Body of pancreas (tissue), 4 donors: ENCODE data around the gene LAIR1. TPM values are rescaled to one million over a fixed set of nuclear protein-coding genes. Genes with fewer than 3 reads are reported as not detected.

Experiments used
- ATAC-seq: fragments of 150-250 bp; one replicate; pipeline ENCODE4 v1.9.1; 2016
- DNase-seq, 4 donors: peaks; one replicate each; pipeline ENCODE4 v3.0.0-alpha.2; 2019
- H3K27ac ChIP-seq, 4 donors: fragments of 200-600 bp; sonication (generic); 1 replicate in 3 of 4; 2 replicates in 1 of 4; pipeline versions ENCODE4 v1.5.1 to v1.6.1; 2016 to 2019; ENCODE audit warnings: mild to moderate bottlenecking in 1 of 4, mixed read lengths in 1 of 4, moderate library complexity in 1 of 4
- H3K27me3 ChIP-seq, 2 donors: fragments of 200-600 bp; sonication (generic); one replicate each; pipeline ENCODE4 v1.6.0; 2016; ENCODE audit warnings: mild to moderate bottlenecking in 1 of 2
- H3K36me3 ChIP-seq, 2 donors: fragments of 200-600 bp; sonication (generic); replicated peaks in 1 of 2; 2 replicates each; pipeline ENCODE4 v1.5.1; 2016; ENCODE audit warnings: low read depth in 2 of 2; ENCODE audit not compliant: insufficient read depth in 1 of 2
- H3K4me1 ChIP-seq: fragments of 200-600 bp; sonication (generic); one replicate; pipeline ENCODE4 v1.6.0; 2016
- H3K4me3 ChIP-seq, 2 donors: fragments of 200-600 bp; sonication (generic); 1 replicate in 1 of 2; 2 replicates in 1 of 2; pipeline ENCODE4 v1.5.1; 2016 to 2019
- H3K9me3 ChIP-seq, 3 donors: fragments of 200-600 bp; sonication (generic); 1 replicate in 2 of 3; 2 replicates in 1 of 3; pipeline ENCODE4 v1.5.1; 2016
- POLR2A ChIP-seq, 3 donors: fragments of 450-650 bp; IDR thresholded peaks; one replicate each; pipeline ENCODE4 v1.6.1; 2016; ENCODE audit warnings: antibody characterized with exemption in 3 of 3, mild to moderate bottlenecking in 2 of 3
- WGBS, 2 donors: methylation state at CpG; one replicate each; pipeline ENCODE4 v1.1.5; 2017; 5-methylcytosine and 5-hydroxymethylcytosine counted together
- intact Hi-C: fragments of 100-400 bp; cut with DNase I; formaldehyde crosslinking; loops from one replicate; pipeline ENCODE4 v1.15.1; 2023
- total RNA-seq, 2 donors: library from RNA; depleted of rRNA; stranded (reverse); fragments of >200 nt; gene quantifications; one replicate each; pipeline ENCODE4 v1.1.0, GENCODE V29; 2016
- TF ChIP-seq, protein P1 (sequence below), 7 experiments: fragments of 450-650 bp in 4 of 7; fragments of 200-600 bp in 3 of 7; sonication (generic) in 3 of 7; IDR thresholded peaks; one replicate each; pipeline ENCODE4 v1.5.1; 2016 to 2019; ENCODE audit warnings: antibody characterized with exemption in 7 of 7

The LAIR1 gene
- total RNA-seq, 2 donors from 2014 or later = 2.9 to 35.6 TPM

DNA sequence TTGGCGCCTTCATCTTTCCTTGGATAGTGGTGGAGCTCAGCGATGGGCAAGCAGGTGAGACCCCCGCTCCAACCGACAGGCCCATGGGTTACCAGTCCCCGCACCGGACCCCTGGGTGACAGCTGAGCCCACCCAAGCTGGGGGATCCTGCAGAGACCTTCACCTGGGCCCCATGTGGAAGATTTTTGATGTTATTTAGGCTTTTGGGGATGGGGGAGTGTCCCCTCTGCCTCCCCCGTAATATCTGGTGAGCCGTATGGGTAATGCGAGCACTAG, 46.8 kb downstream of the LAIR1 start:
- no peaks in the 10 kb centered on the region for H3K4me1 ChIP-seq
- H3K4me3 ChIP-seq = no peak overlapping the region
- no peaks in the 10 kb centered on the region for H3K27me3 ChIP-seq
- DNase-seq (no peak), ATAC-seq (no peak)
- H3K27ac ChIP-seq = no peak overlapping the region
- no peak for TF ChIP-seq POLR2A (IDR thresholded peaks at IDR 0.05)
- TF ChIP-seq, protein P1, sequence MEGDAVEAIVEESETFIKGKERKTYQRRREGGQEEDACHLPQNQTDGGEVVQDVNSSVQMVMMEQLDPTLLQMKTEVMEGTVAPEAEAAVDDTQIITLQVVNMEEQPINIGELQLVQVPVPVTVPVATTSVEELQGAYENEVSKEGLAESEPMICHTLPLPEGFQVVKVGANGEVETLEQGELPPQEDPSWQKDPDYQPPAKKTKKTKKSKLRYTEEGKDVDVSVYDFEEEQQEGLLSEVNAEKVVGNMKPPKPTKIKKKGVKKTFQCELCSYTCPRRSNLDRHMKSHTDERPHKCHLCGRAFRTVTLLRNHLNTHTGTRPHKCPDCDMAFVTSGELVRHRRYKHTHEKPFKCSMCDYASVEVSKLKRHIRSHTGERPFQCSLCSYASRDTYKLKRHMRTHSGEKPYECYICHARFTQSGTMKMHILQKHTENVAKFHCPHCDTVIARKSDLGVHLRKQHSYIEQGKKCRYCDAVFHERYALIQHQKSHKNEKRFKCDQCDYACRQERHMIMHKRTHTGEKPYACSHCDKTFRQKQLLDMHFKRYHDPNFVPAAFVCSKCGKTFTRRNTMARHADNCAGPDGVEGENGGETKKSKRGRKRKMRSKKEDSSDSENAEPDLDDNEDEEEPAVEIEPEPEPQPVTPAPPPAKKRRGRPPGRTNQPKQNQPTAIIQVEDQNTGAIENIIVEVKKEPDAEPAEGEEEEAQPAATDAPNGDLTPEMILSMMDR (IDR thresholded peaks at IDR 0.05) = no peak
- WGBS, 2 donors = 76 to 85% methylated on average over 9 of the region's 9 CpGs
- H3K9me3 ChIP-seq = no peaks in the 10 kb centered on the region
- no peaks in the 10 kb centered on the region for H3K36me3 ChIP-seq
- intact Hi-C loops = no loop called here

- ATAC-seq = no peak
- intact Hi-C loops = no loop called here
- no peaks in the 10 kb centered on the region for H3K36me3 ChIP-seq
- no peaks in the 10 kb centered on the region for H3K9me3 ChIP-seq
- H3K27ac ChIP-seq = no peak overlapping the region
- H3K4me3 ChIP-seq = no peak overlapping the region
- 56 to 69% methylated on average over 29 of the region's 29 CpGs for WGBS, 2 donors
- H3K27me3 ChIP-seq = no peaks in the 10 kb centered on the region
- TF ChIP-seq POLR2A (IDR thresholded peaks at IDR 0.05) = peak in 1 of 3 donors; percentile 8
- TF ChIP-seq, protein P1 (IDR thresholded peaks at IDR 0.05) = no peak
- no peaks in the 10 kb centered on the region for H3K4me1 ChIP-seq
- DNase-seq = peak in 1 of 4 donors; percentile 24
Measured at GRCh38 chr19:54317108-54317964, 47.4 kb downstream of the LAIR1 start.

DNA sequence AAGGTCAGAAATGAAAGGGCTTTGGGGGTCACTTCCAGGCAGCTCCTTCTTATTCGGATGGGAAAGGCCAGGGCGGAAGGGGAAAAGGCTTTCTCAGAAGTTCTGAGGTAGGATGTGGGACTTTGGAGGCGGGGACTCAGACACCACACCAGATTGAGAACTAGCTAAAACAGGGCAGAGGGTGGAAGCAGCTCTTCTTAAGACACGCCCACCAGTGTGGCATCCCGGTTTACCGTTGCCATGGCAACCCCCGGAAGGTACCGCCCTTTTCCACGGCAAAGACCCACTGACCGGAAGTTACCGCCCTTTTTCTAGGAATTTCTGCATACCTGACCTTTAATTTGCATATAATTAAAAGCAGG, 48.0 kb downstream of the LAIR1 start:
- no peak for TF ChIP-seq POLR2A (IDR thresholded peaks at IDR 0.05)
- TF ChIP-seq, protein P1 (IDR thresholded peaks at IDR 0.05) = no peak
- Histone ChIP-seq H3K27ac (no peak overlapping the region), H3K4me3 (no peak overlapping the region), H3K36me3 (no peaks in the 10 kb centered on the region), H3K9me3 (no peaks in the 10 kb centered on the region), H3K27me3 (no peaks in the 10 kb centered on the region), H3K4me1 (no peaks in the 10 kb centered on the region)
- intact Hi-C loops = no loop called here
- peak in 1 of 4 donors; percentile 28 for DNase-seq
- ATAC-seq = no peak
- 33 to 37% methylated on average over 11 of the region's 11 CpGs for WGBS, 2 donors

GRCh38 chr19:54315956-54316355, 48.8 kb downstream of the LAIR1 start:
- no peak overlapping the region for H3K27ac ChIP-seq

More at GRCh38 chr19:54315956-54316355, 48.8 kb downstream of the LAIR1 start:
- no peak for DNase-seq
- intact Hi-C loops = no loop called here
- no peak for ATAC-seq
- no peaks in the 10 kb centered on the region for H3K4me1 ChIP-seq
- no peaks in the 10 kb centered on the region for H3K36me3 ChIP-seq
- no peaks in the 10 kb centered on the region for H3K27me3 ChIP-seq
- H3K9me3 ChIP-seq = no peaks in the 10 kb centered on the region
- TF ChIP-seq, protein P1 (IDR thresholded peaks at IDR 0.05) = no peak
- TF ChIP-seq POLR2A (IDR thresholded peaks at IDR 0.05) = no peak
- WGBS, 2 donors = 63 to 71% methylated on average over 10 of the region's 10 CpGs
- H3K4me3 ChIP-seq = no peak overlapping the region
